Raji (cell line): ENCODE data around the gene CROCC2.

Source experiments
- POLR2A ChIP-seq: IDR thresholded peaks from 2 replicates; pipeline ENCODE4 v1.6.1; 2011; ENCODE audit warnings: low read depth, low read length, control low read depth; ENCODE audit not compliant: insufficient read depth

Gene CROCC2

GRCh38 chr2:240956171-240956934, 50.2 kb downstream of the CROCC2 start:
- no peak for TF ChIP-seq POLR2A

GRCh38 chr2:240956935-240957655, 51.0 kb downstream of the CROCC2 start:
- TF ChIP-seq POLR2A, result no peak

DNA sequence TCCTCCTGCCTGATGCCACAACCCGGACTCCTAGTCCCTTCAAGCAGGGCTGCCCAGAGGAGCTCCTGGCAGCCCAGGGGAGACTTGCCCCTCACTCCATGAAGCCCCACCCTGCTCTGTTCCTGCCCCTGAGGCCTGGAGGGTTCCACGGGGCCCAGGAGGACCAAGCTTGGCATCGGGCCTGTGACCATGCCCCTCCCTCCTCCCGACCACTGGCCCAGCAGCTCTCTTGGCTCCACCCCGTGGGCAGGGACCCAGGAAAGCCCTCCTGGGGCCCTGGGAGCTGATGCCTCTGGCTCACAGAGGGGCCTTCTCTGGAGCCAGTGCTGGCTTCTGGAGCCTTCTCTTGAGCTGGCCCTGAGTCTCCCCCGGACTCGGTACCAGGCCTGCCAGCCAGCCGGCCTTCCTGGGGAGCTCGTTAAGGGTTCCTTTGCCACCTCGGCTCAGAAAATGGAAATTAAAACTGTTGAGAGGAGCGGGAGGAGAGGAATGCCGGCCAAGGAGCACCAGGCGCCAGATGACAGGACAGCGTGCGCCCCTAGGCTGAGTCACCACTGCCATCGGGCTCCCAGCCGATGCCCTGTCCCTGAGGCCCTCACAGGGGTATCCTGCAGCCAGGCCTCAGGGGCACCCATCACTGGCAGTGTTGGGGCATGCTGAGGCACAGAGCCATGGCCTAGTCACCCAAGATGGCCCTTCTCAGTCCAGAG, 51.7 kb downstream of the CROCC2 start:
- no peak for TF ChIP-seq POLR2A

DNA sequence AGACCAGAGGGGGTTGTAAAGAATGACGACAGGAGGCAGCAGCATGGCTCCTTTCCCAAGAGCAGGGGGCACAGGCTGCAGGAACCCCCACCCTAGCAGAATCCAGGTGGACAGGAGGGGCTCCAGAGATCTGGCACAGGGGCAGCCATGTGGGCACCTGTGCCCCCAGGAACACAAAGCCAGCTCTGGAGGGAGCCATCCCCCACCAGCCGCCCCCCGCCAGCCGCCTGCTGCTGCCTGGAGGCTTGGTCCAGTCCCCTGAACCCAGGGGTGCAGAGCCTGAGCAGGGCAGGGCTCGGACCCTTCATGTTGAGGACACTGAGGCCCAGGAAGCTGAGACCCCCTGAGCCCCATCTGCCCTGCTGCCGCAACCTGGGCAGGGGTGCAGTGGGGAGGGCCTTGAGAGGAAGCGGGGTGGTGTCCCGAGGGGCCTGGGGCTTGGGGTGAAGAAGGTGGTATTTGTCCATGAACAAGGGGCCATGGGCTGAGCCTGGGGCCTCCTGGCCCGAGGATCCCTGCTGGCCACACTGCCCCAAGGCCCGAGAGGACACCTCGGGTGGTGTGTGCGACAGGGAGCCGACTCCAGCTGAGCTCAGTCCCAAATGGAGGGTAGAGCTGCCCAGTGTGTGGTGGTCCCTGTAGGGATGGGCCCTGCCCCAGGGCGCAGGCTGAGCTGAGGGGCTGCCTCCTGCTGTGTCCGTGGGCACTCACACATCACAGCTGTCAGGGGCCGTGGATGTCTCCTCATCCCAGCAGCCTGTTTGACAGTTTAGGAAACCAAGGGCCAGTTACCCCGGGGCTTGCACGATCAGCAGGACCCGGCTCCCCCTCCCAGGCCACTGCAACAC, 52.5 kb downstream of the CROCC2 start:
- no peak for TF ChIP-seq POLR2A

- no peak for TF ChIP-seq POLR2A
Observed at GRCh38 chr2:240959214-240959940, 53.2 kb downstream of the CROCC2 start.

GRCh38 chr2:240959941-240960308, 53.8 kb downstream of the CROCC2 start:
- no peak for TF ChIP-seq POLR2A

DNA sequence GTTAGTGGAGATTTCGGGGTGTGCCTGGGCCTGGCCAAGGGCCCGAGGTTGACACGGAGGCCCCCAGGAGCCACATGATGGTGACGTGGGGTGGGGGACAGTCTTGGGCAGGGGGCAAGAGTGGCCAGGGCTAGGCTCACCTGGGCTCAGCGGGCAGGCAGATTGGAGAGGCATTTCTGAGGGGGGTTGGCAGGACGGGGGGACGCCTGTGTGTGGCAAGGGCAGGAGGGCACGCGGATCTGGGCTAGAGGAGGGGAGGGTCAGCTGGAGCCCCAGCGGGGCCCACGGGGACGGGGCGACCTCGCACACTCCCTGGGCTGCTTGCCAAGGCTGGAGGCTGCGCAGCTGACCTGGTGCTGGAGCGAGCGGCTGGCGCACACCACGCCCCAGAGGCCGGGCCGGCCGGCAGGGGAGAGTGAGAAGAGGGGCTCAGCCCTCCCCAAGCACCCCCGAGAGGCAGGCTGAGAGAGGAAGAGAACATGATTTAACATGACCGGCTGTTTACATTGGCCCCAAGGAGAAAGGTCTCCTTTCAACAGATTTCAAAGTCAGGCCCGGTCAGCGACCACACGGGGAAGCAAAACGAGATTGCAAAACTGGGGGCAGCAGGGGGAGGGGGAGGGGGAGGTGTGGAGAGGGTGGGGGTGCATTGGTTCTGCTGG, 54.3 kb downstream of the CROCC2 start:
- no peak for TF ChIP-seq POLR2A

DNA sequence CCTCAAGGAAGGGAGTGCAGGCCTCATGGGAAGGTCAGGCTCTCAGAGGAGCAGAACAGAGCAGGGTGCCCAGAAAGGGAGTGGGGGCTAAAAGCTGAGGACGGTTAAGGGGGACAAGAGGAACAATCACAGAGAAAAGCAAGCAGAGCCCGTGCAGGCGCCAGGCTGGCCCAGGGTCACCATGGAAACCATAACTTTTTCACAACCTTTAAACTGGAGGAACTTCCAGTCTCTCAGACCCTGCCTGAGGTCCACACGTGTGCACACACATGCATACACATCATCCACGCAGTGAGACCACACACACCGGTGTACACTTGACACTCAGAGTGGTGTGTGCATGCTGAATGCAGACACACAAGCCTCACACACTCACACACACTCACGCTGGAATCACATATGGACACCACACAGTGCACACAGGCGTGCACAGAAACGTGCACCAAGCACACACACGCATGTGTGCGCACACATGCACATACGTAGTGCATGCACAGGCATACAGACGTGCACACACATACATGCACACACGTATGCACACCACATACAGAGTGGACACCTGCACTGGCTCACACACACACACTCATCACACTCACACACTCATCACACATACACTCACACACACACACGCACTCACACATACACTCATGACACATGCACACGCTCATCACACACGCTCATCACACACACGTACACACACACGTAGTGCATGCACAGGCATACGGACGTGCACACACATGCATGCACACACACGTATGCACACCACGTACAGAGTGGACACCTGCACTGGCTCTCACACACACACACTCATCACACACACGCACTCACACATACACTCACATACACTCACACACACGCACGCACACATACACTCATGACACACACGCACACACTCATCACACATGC, 55.1 kb downstream of the CROCC2 start:
- no peak for TF ChIP-seq POLR2A

GRCh38 chr2:240961910-240962299, 55.8 kb downstream of the CROCC2 start:
- no peak for TF ChIP-seq POLR2A

- no peak for TF ChIP-seq POLR2A
Observed at GRCh38 chr2:240962300-240963064, 56.3 kb downstream of the CROCC2 start.

DNA sequence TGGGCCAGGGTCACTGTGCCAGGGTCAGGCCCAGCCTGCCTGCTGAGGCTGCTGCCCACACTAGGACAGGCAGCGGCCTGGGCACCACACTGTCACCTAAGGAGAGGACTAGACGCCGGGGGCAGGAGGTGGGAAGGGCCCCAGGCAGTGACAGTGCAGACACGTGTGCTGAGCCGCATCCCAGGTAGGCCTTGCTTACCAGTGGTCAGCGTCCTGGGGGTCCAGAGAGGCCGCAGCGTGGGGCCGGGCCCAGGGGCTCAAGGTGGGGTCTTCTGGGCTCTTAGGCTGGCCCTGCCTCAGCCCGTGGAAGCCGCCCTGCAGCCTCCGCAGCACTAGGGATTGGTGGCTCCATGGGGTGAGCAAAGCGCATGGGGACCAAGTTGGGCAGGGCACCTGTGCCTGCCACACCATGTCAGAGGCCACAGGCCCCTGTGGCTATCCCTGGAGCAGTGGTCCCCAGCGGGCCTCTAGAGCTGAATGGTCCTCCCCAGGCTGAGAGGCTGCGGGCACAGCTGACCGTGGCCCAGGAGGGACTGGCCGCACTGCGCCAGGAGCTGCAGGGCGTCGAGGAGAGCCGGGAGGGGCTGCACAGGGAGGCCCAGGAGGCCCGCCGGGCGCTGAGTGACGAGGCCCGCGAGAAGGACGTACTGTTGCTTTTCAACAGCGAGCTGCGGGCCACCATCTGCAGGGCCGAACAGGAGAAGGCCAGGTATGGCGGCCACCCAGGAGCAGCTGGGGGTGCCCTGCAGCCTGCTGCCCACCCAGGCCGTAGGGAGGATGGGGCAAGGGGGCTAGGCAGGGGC, 57.1 kb downstream of the CROCC2 start:
- TF ChIP-seq POLR2A, result no peak

GRCh38 chr2:240963868-240964703, 58.0 kb downstream of the CROCC2 start:
- no peak for TF ChIP-seq POLR2A
